Brain microvascular endothelial cell (primary cell): ENCODE measurements around the gene FAAP20.

Experiments used
- DNase-seq: peaks from one replicate; pipeline ENCODE4 v3.0.0-alpha.2; 2020
- H3K27ac ChIP-seq: fragments of 250-450 bp; sonication (Bioruptor Pico); 2 replicates; pipeline ENCODE4 v1.5.1; 2020; ENCODE audit warnings: mild to moderate bottlenecking, moderate library complexity
- H3K27me3 ChIP-seq: fragments of 250-450 bp; sonication (Bioruptor Pico); replicated peaks from 2 replicates; pipeline ENCODE4 v1.5.1; 2020; ENCODE audit warnings: mild to moderate bottlenecking
- H3K36me3 ChIP-seq: fragments of 250-450 bp; sonication (Bioruptor Pico); replicated peaks from 2 replicates; pipeline ENCODE4 v1.5.1; 2020; ENCODE audit warnings: mild to moderate bottlenecking
- H3K4me3 ChIP-seq: 2 replicates; pipeline ENCODE4 v1.5.1; 2011; ENCODE audit warnings: low read depth, mild to moderate bottlenecking, control low read depth, low read length, moderate library complexity
- CTCF ChIP-seq: IDR thresholded peaks from 2 replicates; pipeline ENCODE4 v1.5.1; 2011; ENCODE audit warnings: low read depth, mild to moderate bottlenecking, moderate library complexity, low read length, control low read depth, inconsistent platforms; ENCODE audit errors: missing control alignments
- in situ Hi-C: cut with HindIII; loops from 2 replicates; pipeline ENCODE4 v1.10.0; 2017; ENCODE audit warnings: low sequenced_read_pairs, low pct_ligation_motif_present

Gene FAAP20

GRCh38 chr1:2180297-2181245 is 14.0 kb downstream of the FAAP20 start:
- TF ChIP-seq CTCF = no peak
- Histone ChIP-seq H3K27ac (no peak overlapping the region), H3K4me3 (no peak overlapping the region), H3K27me3 (no peaks in the 10 kb centered on the region), H3K36me3 (no peaks in the 10 kb centered on the region)
- in situ Hi-C loops = no loop called here
- DNase-seq = no peak

GRCh38 chr1:2179283-2180013 is 15.1 kb downstream of the FAAP20 start:
- Histone ChIP-seq H3K27me3 (no peaks in the 10 kb centered on the region), H3K4me3 (no peak overlapping the region), H3K27ac (no peak overlapping the region), H3K36me3 (no peaks in the 10 kb centered on the region)
- TF ChIP-seq CTCF = no peak
- in situ Hi-C loops = no loop called here
- DNase-seq = no peak

DNA sequence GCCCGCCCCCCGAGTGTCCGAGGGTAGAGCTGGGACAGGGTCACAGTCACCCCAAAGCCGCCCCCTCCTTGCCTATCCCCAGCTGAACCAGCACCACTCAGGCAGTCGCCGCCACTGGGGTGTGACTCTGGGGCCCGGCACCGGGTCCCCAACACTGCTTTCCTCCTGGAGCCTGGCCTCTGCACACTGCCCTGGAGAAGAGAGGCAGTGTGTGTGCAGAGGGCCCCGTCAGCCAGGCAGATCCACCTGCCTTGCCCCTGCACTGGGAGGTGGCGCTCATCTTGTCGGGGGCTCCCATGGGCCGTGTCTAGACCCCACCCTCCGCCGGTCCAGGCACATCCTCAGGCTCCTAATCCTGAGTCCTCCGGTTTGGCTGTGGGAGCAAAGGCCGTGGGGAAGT is 15.7 kb downstream of the FAAP20 start:
- Histone ChIP-seq H3K27me3 (no peaks in the 10 kb centered on the region), H3K27ac (no peak overlapping the region), H3K36me3 (no peaks in the 10 kb centered on the region), H3K4me3 (no peak overlapping the region)
- no peak for DNase-seq
- in situ Hi-C loops = no loop called here
- TF ChIP-seq CTCF = no peak

DNA sequence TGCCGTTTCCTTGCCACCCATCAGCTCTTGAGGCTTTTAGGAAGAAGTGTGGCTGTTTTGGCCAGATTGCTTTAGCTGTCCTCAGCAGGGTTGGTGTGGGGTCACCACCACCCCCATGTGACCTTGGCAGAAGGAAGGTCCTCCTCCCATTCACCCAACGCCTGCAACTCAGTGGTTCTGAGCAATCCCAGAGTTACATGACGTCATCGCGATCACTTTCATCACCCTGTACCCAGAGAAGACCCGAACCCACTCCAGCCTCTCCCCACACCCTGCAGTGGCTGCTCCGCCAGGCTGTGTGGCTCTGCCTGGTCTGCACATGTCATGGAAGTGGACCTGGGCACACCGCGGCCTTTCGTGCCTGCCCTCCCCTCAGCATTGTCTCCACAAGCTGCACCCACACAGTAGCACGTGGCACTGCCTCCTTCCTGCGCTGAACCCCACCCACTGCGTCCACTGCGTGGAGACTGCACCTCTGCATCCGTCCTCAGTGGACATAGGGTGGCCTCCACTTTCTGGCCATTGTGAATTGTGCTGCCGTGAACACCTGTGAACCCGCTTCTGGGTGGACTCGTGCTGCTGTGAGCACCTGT is 16.5 kb downstream of the FAAP20 start:
- TF ChIP-seq CTCF = no peak
- no peak for DNase-seq
- no peak overlapping the region for H3K4me3 ChIP-seq
- in situ Hi-C loops = no loop called here
- no peak overlapping the region for H3K27ac ChIP-seq
- H3K36me3 ChIP-seq = no peaks in the 10 kb centered on the region
- H3K27me3 ChIP-seq = no peaks in the 10 kb centered on the region

DNA sequence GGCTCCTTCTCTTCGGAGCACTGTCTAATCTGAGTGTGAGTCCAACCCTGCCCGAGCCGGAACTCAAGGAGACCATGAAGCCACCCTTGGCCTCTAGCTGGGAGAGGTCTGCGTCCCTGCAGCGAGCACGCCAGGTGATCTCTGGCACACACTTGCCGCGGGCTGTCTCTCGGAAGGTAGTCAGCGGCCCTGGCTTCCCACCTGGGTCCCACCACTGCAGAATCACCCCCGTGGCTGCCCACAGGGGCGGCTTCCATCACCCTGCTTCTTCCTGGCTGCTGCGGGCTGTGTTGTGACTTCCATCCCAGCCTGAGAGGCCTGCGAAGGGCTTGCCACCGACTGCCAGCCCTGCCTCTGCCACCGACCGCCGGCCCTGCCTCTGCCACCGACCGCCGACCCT is 17.0 kb downstream of the FAAP20 start:
- no peak for DNase-seq
- Histone ChIP-seq H3K4me3 (no peak overlapping the region), H3K27ac (no peak overlapping the region), H3K36me3 (no peaks in the 10 kb centered on the region), H3K27me3 (no peaks in the 10 kb centered on the region)
- TF ChIP-seq CTCF = no peak
- in situ Hi-C loops = no loop called here
